ENCODE data around the gene LRFN4. TPM values are rescaled to one million over a fixed set of nuclear protein-coding genes. Genes with fewer than 3 reads are reported as not detected.

The LRFN4 gene
- total RNA-seq, 1 donor from 2014 or later: 3.8 TPM

GRCh38 chr11:66844496-66845142 is 12.2 kb upstream of the LRFN4 start:
- Mint-ChIP-seq H3K27ac (peak overlapping the region; percentile 90), H3K4me1 (peaks cover 38% of the 10 kb centered on the region), H3K4me3 (peak overlapping the region; percentile 88), H3K9me3 (no peaks in the 10 kb centered on the region), H3K27me3 (no peaks in the 10 kb centered on the region), H3K36me3 (ENCODE audit: low read depth) (peaks cover 30% of the 10 kb centered on the region)
- no peak for DNase-seq
- ChIA-PET POLR2A (interaction anchor here (1.1 to 7.4 kb wide), 4 partner anchors 9 to 167 kb away, joined by 3 to 123 read pairs (median 13); partner anchors contain the start of genes PC and RBM4B), CTCF (interaction anchor here (1.0 to 1.4 kb wide), 3 partner anchors 12 to 265 kb away, joined by 3 to 4 read pairs (median 3); no protein-coding TSS in a partner anchor)
- intact Hi-C loops (cut with micrococcal nuclease): loop anchor here (10.0 kb wide), 1 partner anchor 300 kb away; the partner anchor contains the start of genes ACTN3 and ZDHHC24
- TF ChIP-seq CTCF (IDR thresholded peaks at IDR 0.05): no peak
- no peak for ATAC-seq (ENCODE audit: low read depth)

GRCh38 chr11:66845143-66845875 is 11.6 kb upstream of the LRFN4 start:
- intact Hi-C loops (cut with micrococcal nuclease): loop anchor here (10.0 kb wide), 1 partner anchor 301 kb away; the partner anchor contains the start of genes ACTN3 and ZDHHC24
- no peak overlapping the region for H3K27ac Mint-ChIP-seq
- H3K36me3 Mint-ChIP-seq (ENCODE audit: low read depth): peaks cover 28% of the 10 kb centered on the region
- H3K4me3 Mint-ChIP-seq: peak overlapping the region; percentile 30
- ATAC-seq (ENCODE audit: low read depth): no peak
- TF ChIP-seq CTCF (IDR thresholded peaks at IDR 0.05): no peak
- H3K9me3 Mint-ChIP-seq: no peaks in the 10 kb centered on the region
- H3K27me3 Mint-ChIP-seq: no peaks in the 10 kb centered on the region
- H3K4me1 Mint-ChIP-seq: peaks cover 32% of the 10 kb centered on the region
- DNase-seq: no peak
- ChIA-PET CTCF (interaction anchor here (1.0 to 1.3 kb wide), 2 partner anchors 13 to 266 kb away, joined by 3 read pairs; no protein-coding TSS in a partner anchor), POLR2A (interaction anchor here (0.6 to 7.4 kb wide), 3 partner anchors 8 to 354 kb away, joined by 3 to 123 read pairs (median 5); no protein-coding TSS in a partner anchor)

- no peak overlapping the region for H3K4me3 Mint-ChIP-seq
- H3K36me3 Mint-ChIP-seq (ENCODE audit: low read depth): peaks cover 23% of the 10 kb centered on the region
- no peaks in the 10 kb centered on the region for H3K27me3 Mint-ChIP-seq
- DNase-seq (no peak), ATAC-seq (ENCODE audit: low read depth) (no peak)
- H3K27ac Mint-ChIP-seq: no peak overlapping the region
- ChIA-PET POLR2A (interaction anchor here (0.6 to 7.4 kb wide), 2 partner anchors 8 to 354 kb away, joined by 5 to 123 read pairs; no protein-coding TSS in a partner anchor), CTCF (no interaction called here)
- intact Hi-C loops (cut with micrococcal nuclease): loop anchor here (10.0 kb wide), 1 partner anchor 301 kb away; the partner anchor contains the start of genes ACTN3 and ZDHHC24
- TF ChIP-seq CTCF (IDR thresholded peaks at IDR 0.05): no peak
- no peaks in the 10 kb centered on the region for H3K9me3 Mint-ChIP-seq
- H3K4me1 Mint-ChIP-seq: peaks cover 27% of the 10 kb centered on the region
These were observed 11.0 kb upstream of the LRFN4 start for GRCh38 chr11:66845876-66846212.

- CTCF ChIA-PET: no interaction called here
- peak; percentile 9 for DNase-seq
These were observed 10.2 kb upstream of the LRFN4 start for GRCh38 chr11:66846671-66847091.

More at GRCh38 chr11:66846671-66847091, 10.2 kb upstream of the LRFN4 start:
- H3K36me3 Mint-ChIP-seq (ENCODE audit: low read depth): peaks cover 20% of the 10 kb centered on the region
- ATAC-seq (ENCODE audit: low read depth): no peak
- POLR2A ChIA-PET: interaction anchor here (7.4 kb wide), 1 partner anchor 7 kb away, joined by 123 read pairs; no protein-coding TSS in a partner anchor
- H3K27me3 Mint-ChIP-seq: no peaks in the 10 kb centered on the region
- no peak overlapping the region for H3K27ac Mint-ChIP-seq
- intact Hi-C loops (cut with micrococcal nuclease): loop anchor here (10.0 kb wide), 1 partner anchor 302 kb away; the partner anchor contains the start of genes ACTN3 and ZDHHC24
- H3K9me3 Mint-ChIP-seq: no peaks in the 10 kb centered on the region
- H3K4me1 Mint-ChIP-seq: peaks cover 23% of the 10 kb centered on the region
- TF ChIP-seq CTCF (IDR thresholded peaks at IDR 0.05): no peak
- no peak overlapping the region for H3K4me3 Mint-ChIP-seq

Measured in activated B cell treated with CpG ODN at 0.5 μM for 24 hours (primary cell).